Stimulated activated CD4-positive, alpha-beta T cell treated with anti-CD3 and anti-CD28 coated beads, Interleukin-2, amount 100 ng/mL, for 48 hours (primary cell): ENCODE data around the gene LRRC43.

Source experiments
- DNase-seq, 2 donors: peaks; one replicate each; pipeline ENCODE4 v3.0.0-alpha.2; 2020

LRRC43 gene

GRCh38 chr12:122226366-122227125, 43.6 kb downstream of the LRRC43 start:
- no peak for DNase-seq

- DNase-seq, result no peak
Observed at GRCh38 chr12:122227341-122227740, 44.4 kb downstream of the LRRC43 start.

- no peak for DNase-seq
Observed at GRCh38 chr12:122228092-122228491, 45.2 kb downstream of the LRRC43 start.

GRCh38 chr12:122230798-122231197, 47.9 kb downstream of the LRRC43 start:
- no peak for DNase-seq

GRCh38 chr12:122232691-122233090, 49.8 kb downstream of the LRRC43 start:
- no peak for DNase-seq

GRCh38 chr12:122235741-122236140, 52.8 kb downstream of the LRRC43 start:
- DNase-seq, result no peak

GRCh38 chr12:122238861-122239260, 55.9 kb downstream of the LRRC43 start:
- no peak for DNase-seq

GRCh38 chr12:122243965-122244364, 61.0 kb downstream of the LRRC43 start:
- no peak for DNase-seq

- DNase-seq, result no peak
Observed at GRCh38 chr12:122244565-122245371, 61.8 kb downstream of the LRRC43 start.

- DNase-seq, result no peak
Observed at GRCh38 chr12:122245553-122245952, 62.6 kb downstream of the LRRC43 start.

- no peak for DNase-seq
Observed at GRCh38 chr12:122250047-122250446, 67.1 kb downstream of the LRRC43 start.

GRCh38 chr12:122250536-122250935, 67.6 kb downstream of the LRRC43 start:
- DNase-seq, result no peak
